ENCODE measurements around the gene CDH8. TPM values are rescaled to one million over a fixed set of nuclear protein-coding genes. Genes with fewer than 3 reads are reported as not detected.

CDH8 gene
- total and polyA plus RNA-seq, 2 donors (not counting 1 experiment from before 2014, with no cell fraction given) = not detected

GRCh38 chr16:62064173-62064572 is 27.9 kb upstream of the CDH8 start:
- Histone ChIP-seq H3K9me3 (ENCODE audit: control extremely low read depth in 1 of 3, control insufficient read depth in 2 of 3, insufficient read depth in 1 of 3, low read length in 2 of 3) (no peaks in the 10 kb centered on the region), H3K27me3 (replicated peaks in 1 of 4; ENCODE audit: control extremely low read depth in 1 of 4, control insufficient read depth in 3 of 4, insufficient read depth in 4 of 4, low read length in 3 of 4) (no peaks in the 10 kb centered on the region), H3K9ac (ENCODE audit: low read length) (no peak overlapping the region), H3K4me2 (replicated peaks; ENCODE audit: low read depth, low read length, poor library complexity, severe bottlenecking) (no peak overlapping the region), H4K20me1 (ENCODE audit: control insufficient read depth, insufficient read depth, low read length, poor library complexity, severe bottlenecking) (no peaks in the 10 kb centered on the region), H3K4me1 (ENCODE audit: control insufficient read depth in 2 of 2, insufficient read depth in 2 of 2, low read length in 2 of 2) (no peaks in the 10 kb centered on the region), H3K36me3 (replicated peaks in 1 of 2; ENCODE audit: control extremely low read depth in 1 of 2, control insufficient read depth in 1 of 2, extremely low read depth in 1 of 2, insufficient read depth in 2 of 2, low read length in 1 of 2) (no peaks in the 10 kb centered on the region), H3K4me3 (ENCODE audit: control extremely low read depth in 1 of 5, extremely low read depth in 1 of 5, insufficient read depth in 1 of 5, low read depth in 2 of 5, low read length in 4 of 5) (no peak overlapping the region), H3K27ac (ENCODE audit: low read length in 2 of 2) (no peak overlapping the region), H3K79me2 (ENCODE audit: control insufficient read depth, insufficient read depth, low read length) (no peaks in the 10 kb centered on the region), H2AFZ (ENCODE audit: insufficient read depth, low read depth, low read length, poor library complexity, severe bottlenecking) (no peak overlapping the region)
- ChIA-PET CTCF (no interaction called here), POLR2A (no interaction called here)
- ATAC-seq (ENCODE audit: low read depth) (no peak), DNase-seq (no peak)
- H3K4me3 Mint-ChIP-seq = no peak overlapping the region
- no peaks in the 10 kb centered on the region for H3K9me3 Mint-ChIP-seq (ENCODE audit: insufficient read depth)
- H3K4me1 Mint-ChIP-seq = no peaks in the 10 kb centered on the region
- no CpG with 5 or more reads among the region's 5 CpGs for WGBS (ENCODE audit: insufficient coverage)
- no peak overlapping the region for H3K27ac Mint-ChIP-seq
- no peak for TF ChIP-seq CTCF (IDR thresholded peaks at IDR 0.05)
- TF ChIP-seq EZH2 (IDR thresholded peaks at IDR 0.05; ENCODE audit: borderline replicate concordance, insufficient read depth, low read depth, low read length, poor library complexity, severe bottlenecking) = no peak
- no peaks in the 10 kb centered on the region for H3K27me3 Mint-ChIP-seq
- intact Hi-C loops (cut with micrococcal nuclease) = no loop called here

DNA sequence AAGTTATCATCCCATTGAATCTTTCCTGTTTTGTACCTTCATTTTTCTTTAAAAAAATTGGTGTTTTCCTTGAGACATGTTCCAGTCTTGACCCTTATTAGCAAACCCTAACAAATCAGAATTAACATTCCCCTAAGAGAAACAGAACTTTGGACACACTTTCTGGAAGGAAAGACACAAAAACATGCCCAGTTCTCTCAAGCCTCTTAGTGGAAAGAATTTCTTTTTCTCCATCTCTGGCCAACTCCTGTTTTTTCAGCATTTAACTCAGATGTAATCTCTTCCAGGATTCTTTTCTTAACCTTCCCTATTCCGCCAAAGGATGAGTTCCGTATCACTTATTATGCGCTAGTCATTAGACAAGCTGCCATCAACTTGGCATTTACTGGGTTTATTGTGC is 23.9 kb upstream of the CDH8 start:
- WGBS (ENCODE audit: insufficient coverage) = no CpG with 5 or more reads among the region's 3 CpGs
- H4K20me1 ChIP-seq (ENCODE audit: control insufficient read depth, insufficient read depth, low read length, poor library complexity, severe bottlenecking) = no peaks in the 10 kb centered on the region
- TF ChIP-seq EZH2 (IDR thresholded peaks at IDR 0.05; ENCODE audit: borderline replicate concordance, insufficient read depth, low read depth, low read length, poor library complexity, severe bottlenecking) = no peak
- TF ChIP-seq CTCF (IDR thresholded peaks at IDR 0.05) = no peak

More for the DNA sequence above, 23.9 kb upstream of the CDH8 start:
- no peak overlapping the region for H3K4me2 ChIP-seq (replicated peaks; ENCODE audit: low read depth, low read length, poor library complexity, severe bottlenecking)
- Mint-ChIP-seq H3K4me3 (no peak overlapping the region), H3K27ac (no peak overlapping the region), H3K4me1 (no peaks in the 10 kb centered on the region), H3K9me3 (ENCODE audit: insufficient read depth) (no peaks in the 10 kb centered on the region), H3K27me3 (no peaks in the 10 kb centered on the region)
- no peak for ATAC-seq (ENCODE audit: low read depth)
- H2AFZ ChIP-seq (ENCODE audit: insufficient read depth, low read depth, low read length, poor library complexity, severe bottlenecking) = no peak overlapping the region
- H3K36me3 ChIP-seq (replicated peaks in 1 of 2; ENCODE audit: control extremely low read depth in 1 of 2, control insufficient read depth in 1 of 2, extremely low read depth in 1 of 2, insufficient read depth in 2 of 2, low read length in 1 of 2) = no peaks in the 10 kb centered on the region
- DNase-seq = no peak
- no peaks in the 10 kb centered on the region for H3K9me3 ChIP-seq (ENCODE audit: control extremely low read depth in 1 of 3, control insufficient read depth in 2 of 3, insufficient read depth in 1 of 3, low read length in 2 of 3)
- no peak overlapping the region for H3K4me3 ChIP-seq (ENCODE audit: control extremely low read depth in 1 of 5, extremely low read depth in 1 of 5, insufficient read depth in 1 of 5, low read depth in 2 of 5, low read length in 4 of 5)
- H3K9ac ChIP-seq (ENCODE audit: low read length) = no peak overlapping the region
- H3K79me2 ChIP-seq (ENCODE audit: control insufficient read depth, insufficient read depth, low read length) = no peaks in the 10 kb centered on the region
- POLR2A ChIA-PET = no interaction called here
- intact Hi-C loops (cut with micrococcal nuclease) = no loop called here
- no peaks in the 10 kb centered on the region for H3K4me1 ChIP-seq (ENCODE audit: control insufficient read depth in 2 of 2, insufficient read depth in 2 of 2, low read length in 2 of 2)
- no peak overlapping the region for H3K27ac ChIP-seq (ENCODE audit: low read length in 2 of 2)
- no peaks in the 10 kb centered on the region for H3K27me3 ChIP-seq (replicated peaks in 1 of 4; ENCODE audit: control extremely low read depth in 1 of 4, control insufficient read depth in 3 of 4, insufficient read depth in 4 of 4, low read length in 3 of 4)
- CTCF ChIA-PET = no interaction called here
